Hepatocyte (in vitro differentiated cells): ENCODE results near the gene NDUFA5.

ENCODE experiments used
- CTCF ChIP-seq: fragments of 200-600 bp; sonication (generic); IDR thresholded peaks from 2 replicates; pipeline ENCODE4 v1.5.1; 2016; ENCODE audit warnings: antibody characterized with exemption, mild to moderate bottlenecking; ENCODE audit not compliant: poor library complexity
- EZH2 ChIP-seq: fragments of 200-600 bp; sonication (generic); IDR thresholded peaks from 2 replicates; pipeline ENCODE4 v1.6.1; 2016; ENCODE audit warnings: antibody characterized with exemption, mild to moderate bottlenecking, borderline replicate concordance

- TF ChIP-seq CTCF (no peak), EZH2 (no peak)
Measured at GRCh38 chr7:123502201-123502600, 55.4 kb downstream of the NDUFA5 start.
